ENCODE measurements around the gene C12orf43. TPM values are rescaled to one million over a fixed set of nuclear protein-coding genes. Genes with fewer than 3 reads are reported as not detected.
"Not testable (repeated sequence)": the region's sequence is repeated elsewhere in the genome, so short reads cannot be mapped to it uniquely, and the experiment has no call there.

Gene C12orf43, protein sequence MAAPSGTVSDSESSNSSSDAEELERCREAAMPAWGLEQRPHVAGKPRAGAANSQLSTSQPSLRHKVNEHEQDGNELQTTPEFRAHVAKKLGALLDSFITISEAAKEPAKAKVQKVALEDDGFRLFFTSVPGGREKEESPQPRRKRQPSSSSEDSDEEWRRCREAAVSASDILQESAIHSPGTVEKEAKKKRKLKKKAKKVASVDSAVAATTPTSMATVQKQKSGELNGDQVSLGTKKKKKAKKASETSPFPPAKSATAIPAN
- total RNA-seq, result 10 to 100 TPM; 12.3 to 12.7 TPM

DNA sequence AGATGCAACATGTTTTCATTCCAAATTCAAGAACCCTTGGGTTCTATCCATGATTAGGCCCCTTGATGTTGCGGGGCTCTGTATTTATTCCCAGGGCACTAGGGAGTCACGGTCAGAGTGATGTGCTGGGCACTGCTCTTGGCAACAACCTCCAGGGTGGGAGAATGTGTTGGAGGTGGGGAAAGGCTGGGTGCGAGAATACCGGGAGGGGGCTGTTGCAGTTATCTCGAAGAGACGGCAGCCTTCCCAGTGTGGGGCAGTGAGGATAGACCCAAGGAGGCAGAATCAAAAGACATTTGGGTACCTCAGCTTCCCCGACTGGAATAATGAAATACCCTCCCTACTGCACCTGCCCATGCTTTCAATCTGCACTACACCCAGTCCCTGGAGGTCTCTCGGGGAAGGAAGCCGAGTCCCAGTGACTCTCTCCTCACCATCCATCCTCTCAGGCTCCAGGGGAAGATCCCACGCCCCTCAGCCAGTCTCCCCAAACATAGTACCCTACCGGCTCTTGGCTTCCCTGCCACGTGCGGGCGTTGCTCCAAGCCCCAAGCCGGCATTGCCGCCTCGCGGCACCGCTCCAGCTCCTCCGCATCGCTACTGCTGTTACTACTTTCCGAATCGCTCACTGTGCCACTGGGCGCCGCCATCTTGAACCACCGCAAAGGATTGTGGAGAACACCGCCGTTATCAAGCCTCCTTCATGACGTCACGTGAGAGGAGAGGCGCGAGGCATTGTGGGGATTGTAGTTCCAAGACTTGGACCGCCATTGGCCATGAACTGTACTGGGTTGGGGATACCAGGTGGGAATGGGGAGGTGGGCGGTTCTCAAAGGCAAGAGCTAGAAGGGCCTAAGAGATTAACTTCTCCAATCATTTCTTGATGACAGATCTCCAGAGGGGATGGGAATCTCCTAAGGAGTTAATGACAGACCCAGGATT is at the start of gene C12orf43:
Gene C12orf43 (minus strand): TSS at position 663 of the 942 bp plus-strand sequence. CDS start 13 bp downstream, at position 650.
- ATAC-seq (ENCODE audit: insufficient number of reproducible peaks, low FRiP score, low read depth), result peak; percentile 100
- peak within 1 kb of the TSS; percentile 29 to 41 for H3K27ac ChIP-seq

DNA sequence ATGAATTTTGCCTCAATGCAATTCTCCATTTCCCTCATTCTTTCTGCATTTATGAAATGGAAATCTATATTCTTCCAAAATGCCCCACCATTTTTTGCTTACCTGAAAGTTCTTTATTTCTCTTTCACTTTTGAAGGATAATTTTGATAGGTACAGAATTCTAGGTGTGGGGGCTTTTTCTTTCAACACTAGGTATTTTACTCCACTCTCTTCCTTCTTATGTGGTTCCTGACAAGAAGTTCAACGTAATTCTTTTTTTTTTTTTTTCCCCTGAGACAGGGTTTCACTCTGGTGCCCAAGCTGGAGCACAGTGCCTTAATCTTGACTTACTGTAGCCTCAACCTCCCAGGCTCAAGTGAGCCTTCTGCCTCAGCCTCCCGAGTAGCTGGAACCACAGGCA is 49.1 kb upstream of the C12orf43 start:
- no peak overlapping the region for H3K27ac ChIP-seq
- no peak for ATAC-seq (ENCODE audit: insufficient number of reproducible peaks, low FRiP score, low read depth)
- H3K36me3 ChIP-seq, result no peaks in the 10 kb centered on the region
- H3K9me3 ChIP-seq, result no peaks in the 10 kb centered on the region
- no peak for TF ChIP-seq CTCF (IDR thresholded peaks at IDR 0.05)
- DNase-seq (ENCODE audit: low spot score), result no peak
- no peak overlapping the region for H3K4me3 ChIP-seq
- H3K4me1 ChIP-seq (ENCODE audit: control insufficient read depth in 1 of 2, low read depth in 2 of 2), result peaks cover 0 to 2% of the 10 kb centered on the region in 2 donors
- H3K27me3 ChIP-seq (replicated peaks; ENCODE audit: insufficient read depth), result no peaks in the 10 kb centered on the region

More for the DNA sequence above, at the start of gene C12orf43:
- Histone ChIP-seq H3K27me3 (replicated peaks; ENCODE audit: insufficient read depth) (no peaks in the 10 kb centered on the region), H3K4me3 (peak within 1 kb of the TSS; percentile 96), H3K9me3 (no peaks in the 10 kb centered on the region), H3K4me1 (ENCODE audit: control insufficient read depth in 1 of 2, low read depth in 2 of 2) (peaks cover 0 to 10% of the 10 kb centered on the region in 2 donors), H3K36me3 (no peaks in the 10 kb centered on the region)
- peak; percentile 82 for DNase-seq (ENCODE audit: low spot score)
- no peak for TF ChIP-seq CTCF (IDR thresholded peaks at IDR 0.05)

DNA sequence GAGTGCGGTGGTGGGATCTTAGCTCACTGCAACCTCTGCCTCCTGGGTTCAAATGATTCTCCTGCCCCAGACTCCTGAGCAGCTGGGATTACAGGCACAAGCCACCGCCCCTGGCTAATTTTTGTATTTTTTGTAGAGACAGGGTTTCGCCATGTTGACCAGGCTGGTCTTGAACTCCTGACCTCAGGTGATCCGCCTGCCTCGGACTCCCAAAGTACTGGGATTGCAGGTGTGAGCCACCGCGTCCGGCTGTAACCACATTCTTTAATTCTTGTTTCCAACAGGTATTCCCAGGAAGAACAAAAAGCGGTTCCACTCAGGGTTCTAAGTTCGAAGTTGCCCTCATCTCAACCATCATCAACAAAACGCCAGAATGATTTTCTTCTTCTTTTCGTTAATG is 48.3 kb upstream of the C12orf43 start:
- not testable (repeated sequence) for DNase-seq (ENCODE audit: low spot score)

DNA sequence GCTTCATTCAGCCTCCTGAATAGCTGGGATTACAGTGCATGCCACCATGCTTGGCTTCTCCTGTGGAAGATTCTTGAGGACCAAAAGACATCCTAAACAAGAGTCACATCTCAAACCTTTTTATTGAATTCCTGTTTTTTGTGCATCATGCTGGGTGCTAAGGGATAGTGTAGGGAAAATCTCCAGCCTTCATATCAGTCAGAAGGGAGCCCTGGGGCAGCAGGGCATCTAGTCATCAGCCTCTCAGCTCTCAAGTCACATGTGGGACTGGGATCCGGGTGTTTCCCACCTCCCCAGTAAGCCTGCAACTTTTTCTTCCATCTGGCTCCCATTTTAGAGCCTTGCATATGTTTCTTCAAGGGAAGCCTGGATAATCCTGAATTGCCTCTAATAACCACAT is 47.8 kb upstream of the C12orf43 start:
- TF ChIP-seq CTCF (IDR thresholded peaks at IDR 0.05), result no peak
- H3K36me3 ChIP-seq, result no peaks in the 10 kb centered on the region
- ATAC-seq (ENCODE audit: insufficient number of reproducible peaks, low FRiP score, low read depth) (no peak), DNase-seq (ENCODE audit: low spot score) (no peak)
- no peak overlapping the region for H3K27ac ChIP-seq
- H3K4me3 ChIP-seq, result no peak overlapping the region
- peaks cover 0 to 8% of the 10 kb centered on the region in 2 donors for H3K4me1 ChIP-seq (ENCODE audit: control insufficient read depth in 1 of 2, low read depth in 2 of 2)
- H3K27me3 ChIP-seq (replicated peaks; ENCODE audit: insufficient read depth), result no peaks in the 10 kb centered on the region
- H3K9me3 ChIP-seq, result no peaks in the 10 kb centered on the region

More for the DNA sequence above, 48.3 kb upstream of the C12orf43 start:
- not testable (repeated sequence) for H3K4me1 ChIP-seq (ENCODE audit: control insufficient read depth in 1 of 2, low read depth in 2 of 2); H3K4me3 ChIP-seq; H3K27ac ChIP-seq; ATAC-seq (ENCODE audit: insufficient number of reproducible peaks, low FRiP score, low read depth); H3K9me3 ChIP-seq; H3K36me3 ChIP-seq; H3K27me3 ChIP-seq (replicated peaks; ENCODE audit: insufficient read depth)

- H3K27me3 ChIP-seq (replicated peaks; ENCODE audit: insufficient read depth), result no peaks in the 10 kb centered on the region
- H3K4me1 ChIP-seq (ENCODE audit: control insufficient read depth in 1 of 2, low read depth in 2 of 2), result peaks cover 0 to 8% of the 10 kb centered on the region in 2 donors
- TF ChIP-seq CTCF (IDR thresholded peaks at IDR 0.05), result no peak
- no peak overlapping the region for H3K27ac ChIP-seq
- ATAC-seq (ENCODE audit: insufficient number of reproducible peaks, low FRiP score, low read depth) (no peak), DNase-seq (ENCODE audit: low spot score) (no peak)
- H3K36me3 ChIP-seq, result no peaks in the 10 kb centered on the region
- no peak overlapping the region for H3K4me3 ChIP-seq
- H3K9me3 ChIP-seq, result no peaks in the 10 kb centered on the region
These were observed 46.2 kb upstream of the C12orf43 start for GRCh38 chr12:121062391-121063045.

Measured in thoracic aorta (tissue), 2 donors.